Heart left ventricle (tissue), 16 donors: Measurements from ENCODE around the gene ALX3. TPM values are rescaled to one million over a fixed set of nuclear protein-coding genes. Genes with fewer than 3 reads are reported as not detected.
A peak's percentile ranks its signal among the peaks of the same experiment; 100 is the strongest.

Source experiments
- ATAC-seq, 4 donors: fragments of 200-7000 bp; cut with Tn5 transposase; one replicate each; pipeline ENCODE4 v1.9.1; 2020 to 2022; ENCODE audit warnings: moderate library complexity in 4 of 4, mild to moderate bottlenecking in 3 of 4, moderate number of reproducible peaks in 1 of 4
- DNase-seq, 5 donors: peaks; one replicate each; pipeline ENCODE4 v3.0.0-alpha.2; 2020
- H3K27ac ChIP-seq, 12 donors: fragments of 200-600 bp; sonication (generic) in 4 of 12; one replicate each; pipeline versions ENCODE4 v1.5.0 to v1.8.0; 2016 to 2022; ENCODE audit warnings: mild to moderate bottlenecking in 2 of 12
- H3K27me3 ChIP-seq, 9 donors: fragments of 200-600 bp; sonication (generic) in 2 of 9; one replicate each; pipeline versions ENCODE4 v1.5.1 to v1.8.0; 2016 to 2022; ENCODE audit warnings: mild to moderate bottlenecking in 3 of 9
- H3K36me3 ChIP-seq, 9 donors: fragments of 200-600 bp; sonication (generic) in 2 of 9; one replicate each; pipeline versions ENCODE4 v1.5.0 to v1.8.0; 2018 to 2022; ENCODE audit warnings: mild to moderate bottlenecking in 2 of 9
- H3K4me1 ChIP-seq, 12 donors: fragments of 200-600 bp; sonication (generic) in 4 of 12; one replicate each; pipeline versions ENCODE4 v1.5.0 to v1.8.0; 2016 to 2022; ENCODE audit warnings: mild to moderate bottlenecking in 3 of 12
- H3K4me3 ChIP-seq, 12 donors: fragments of 200-600 bp; sonication (generic) in 4 of 12; one replicate each; pipeline versions ENCODE4 v1.5.0 to v1.8.0; 2017 to 2022; ENCODE audit warnings: mild to moderate bottlenecking in 9 of 12, moderate library complexity in 4 of 12
- H3K9me3 ChIP-seq, 12 donors: fragments of 200-600 bp; sonication (generic) in 4 of 12; one replicate each; pipeline versions ENCODE4 v1.5.0 to v1.8.0; 2016 to 2022; ENCODE audit warnings: mild to moderate bottlenecking in 1 of 12
- CTCF ChIP-seq, 12 donors: fragments of 200-600 bp; sonication (generic) in 4 of 12; IDR thresholded peaks; one replicate each; pipeline versions ENCODE4 v1.5.0 to v1.8.0; 2018 to 2022; ENCODE audit warnings: antibody characterized with exemption in 12 of 12, mild to moderate bottlenecking in 5 of 12
- POLR2A ChIP-seq, 2 donors: fragments of 450-650 bp; IDR thresholded peaks; one replicate each; pipeline ENCODE4 v1.6.1; 2017; ENCODE audit warnings: antibody characterized with exemption in 2 of 2, mild to moderate bottlenecking in 2 of 2, moderate library complexity in 2 of 2
- WGBS, 4 donors: extraction: QIAGEN DNeasy Blood & Tissue Kit in 2 of 4; methylation state at CpG; one replicate each; pipeline versions ENCODE4 v1.1.5 to v1.1.7; 2013 to 2018; 5-methylcytosine and 5-hydroxymethylcytosine counted together
- intact Hi-C, 10 donors: fragments of 100-400 bp; cut with DNase I; formaldehyde crosslinking; loops; one replicate each; pipeline versions ENCODE4 v1.11.1 to v1.14.2; 2022
- polyA plus RNA-seq, 2 donors: library from polyadenylated mRNA; stranded (reverse); fragments of 200-250 nt; gene quantifications; one replicate each; pipeline ENCODE4 v1.2.3, GENCODE V29; 2013
- total RNA-seq, 9 donors: library from RNA; depleted of rRNA in 2 of 9; stranded (reverse); fragments of >200 nt in 2 of 9; fragmentation: NEBNext Ultra II Directional in 3 of 9; extraction: Animal tissue kit (Norgen Biotek cat#: 25700) in 3 of 9; gene quantifications; one replicate each; pipeline versions ENCODE4 v1.1.0 to v1.2.4, GENCODE V29; 2016 to 2023
- donor health status: ischemic (EF 13 %, LVEDD 7.1; RV severe dilation, severe dysfunction).
- donor health status: healthy with polysubstance abuse.
- donor health status: DM: no; HTN: yes; CAD: no.
- donor health status: DM: no; HTN: no; CAD: no.
- donor health status: ischemic (EF 25% LVEDD 6.9; RV normal size, moderate dysfunction).
- donor health status: ischemic (EF 25% LVEDD 5.7; RV mildly dilated, moderate dysfunction).
- donor health status: healthy.
- donor health status: DM: yes; HTN: yes; CAD: no.
- donor health status: ischemic (EF 35%, LVEDD 5.7; RV mildly dilated, moderate dysfunction).
- donor health status: nonischemic (EF 11% LVEDD 7.7; RV severe dilation, severe dysfunction).
- donor health status: DM: yes; HTN: yes; CAD: no.
- donor health status: PGD.
- donor health status: ischemic (EF 29% LVEDD 5.4; RV normal size, mild dysfunction).
- donor health status: nonischemic (EF 23%, LVEDD 6.1; RV moderate dilation, normal function).

The ALX3 gene
- total and polyA plus RNA-seq, 11 donors: not detected

- Histone ChIP-seq H3K27me3 (no peaks in the 10 kb centered on the region), H3K27ac (no peak overlapping the region), H3K36me3 (peaks cover 5 to 100% (median 99%) of the 10 kb centered on the region in 9 donors), H3K4me3 (no peak overlapping the region), H3K9me3 (no peaks in the 10 kb centered on the region), H3K4me1 (peaks cover 0 to 30% (median 19%) of the 10 kb centered on the region in 12 donors)
- peak; percentile 60 to 78 (median 65) for DNase-seq
- 56 to 71% (median 62%) methylated on average over 16 of the region's 16 CpGs for WGBS, 4 donors
- peak; percentile 93 to 98 (median 96) for TF ChIP-seq CTCF (IDR thresholded peaks at IDR 0.05)
- no peak for TF ChIP-seq POLR2A (IDR thresholded peaks at IDR 0.05)
- peak; percentile 49 to 75 (median 72) for ATAC-seq
- intact Hi-C loops: loop anchor here (1.0 to 10.0 kb wide), 7 partner anchors 49 to 261 kb away; no protein-coding TSS in a partner anchor
Observed at GRCh38 chr1:110053552-110054428, 16.7 kb downstream of the ALX3 start.

- no peaks in the 10 kb centered on the region for H3K9me3 ChIP-seq
- peaks cover 5 to 100% (median 99%) of the 10 kb centered on the region in 9 donors for H3K36me3 ChIP-seq
- no peak for ATAC-seq
- peaks cover 0 to 30% (median 17%) of the 10 kb centered on the region in 12 donors for H3K4me1 ChIP-seq
- DNase-seq: no peak
- no peak overlapping the region for H3K4me3 ChIP-seq
- no peaks in the 10 kb centered on the region for H3K27me3 ChIP-seq
- 46 to 60% (median 50%) methylated on average over 2 of the region's 2 CpGs for WGBS, 4 donors
- TF ChIP-seq POLR2A (IDR thresholded peaks at IDR 0.05) (no peak), CTCF (IDR thresholded peaks at IDR 0.05) (no peak)
- H3K27ac ChIP-seq: peak overlapping the region in 10 of 12 donors; percentile 12 to 73 (median 32)
- intact Hi-C loops: loop anchor here in 6 of 10 donors (5.0 to 10.0 kb wide), 5 partner anchors 51 to 264 kb away; no protein-coding TSS in a partner anchor
Observed at GRCh38 chr1:110051262-110051648, 19.2 kb downstream of the ALX3 start.

GRCh38 chr1:110050602-110051261, 19.7 kb downstream of the ALX3 start:
- TF ChIP-seq CTCF (IDR thresholded peaks at IDR 0.05): no peak
- no peak for TF ChIP-seq POLR2A (IDR thresholded peaks at IDR 0.05)
- Histone ChIP-seq H3K36me3 (peaks cover 5 to 100% (median 99%) of the 10 kb centered on the region in 9 donors), H3K27ac (peak overlapping the region in 10 of 12 donors; percentile 16 to 73 (median 32)), H3K4me1 (peaks cover 0 to 30% (median 17%) of the 10 kb centered on the region in 12 donors), H3K4me3 (no peak overlapping the region), H3K27me3 (no peaks in the 10 kb centered on the region), H3K9me3 (no peaks in the 10 kb centered on the region)
- DNase-seq (no peak), ATAC-seq (peak in 3 of 4 donors; percentile 20 to 66 (median 42))
- intact Hi-C loops: loop anchor here in 6 of 10 donors (5.0 to 10.0 kb wide), 5 partner anchors 52 to 264 kb away; no protein-coding TSS in a partner anchor
- 44 to 68% (median 57%) methylated on average over 4 of the region's 4 CpGs for WGBS, 4 donors
